K562 (cell line): ENCODE measurements around the gene TNNT2. TPM values are rescaled to one million over a fixed set of nuclear protein-coding genes. Genes with fewer than 3 reads are reported as not detected.

ENCODE experiments used
- ATAC-seq: fragments of 200-7000 bp; cut with Tn5 transposase; 3 replicates; pipeline ENCODE4 v1.9.1; 2020; ENCODE audit warnings: moderate library complexity
- BruUV-seq: library from RNA; stranded (reverse); fragments of 400-500 nt; replicated peaks from 2 replicates; lab custom pipeline; 2021; lab: Mats Ljungman, UMichigan
- CTCF ChIA-PET: fragments of 300-600 bp; formaldehyde crosslinking; extraction: SDS; loops from one replicate; lab custom pipeline; 2021; ENCODE audit warnings: low intra/inter-chr PET ratio; lab: Yijun Ruan, JAX
- POLR2A ChIA-PET: fragments of 300-600, 350-650 bp; sonication (Branson Sonifier 250); formaldehyde crosslinking; extraction: SDS; loops from one replicate; lab custom pipeline; 2021; ENCODE audit warnings: antibody characterized with exemption, inconsistent platforms; lab: Yijun Ruan, JAX
- DNase-seq, 4 experiments: peaks; one replicate each; pipeline versions ENCODE4 v3.0.0 to v3.0.0-alpha.2; 2011 to 2018; ENCODE audit warnings: low spot score in 3 of 4, mixed read lengths in 3 of 4; ENCODE audit errors: extremely low read depth in 1 of 4
- FAIRE-seq: peaks from 2 replicates; lab custom pipeline; 2011; peaks lifted over from hg19 to GRCh38; lab: Jason Lieb, UNC
- H2AFZ ChIP-seq: 2 replicates; pipeline ENCODE4 v1.6.0; 2011; ENCODE audit warnings: low read depth, low read length, control low read depth, inconsistent platforms
- H3K27ac ChIP-seq: fragments of 200-600 bp; 3 replicates; pipeline ENCODE4 v1.8.0; 2011; ENCODE audit warnings: low read depth, mild to moderate bottlenecking, control low read depth, inconsistent platforms, low read length, moderate library complexity, mixed read lengths; ENCODE audit errors: extremely low read depth
- H3K27me3 ChIP-seq, 2 experiments: fragments of 300-600 bp in 1 of 2; 2 replicates in 1 of 2; 3 replicates in 1 of 2; pipeline versions ENCODE4 v1.6.0 to v1.8.0; 2011; ENCODE audit warnings: inconsistent platforms in 2 of 2, low read length in 2 of 2, mild to moderate bottlenecking in 1 of 2, mixed read lengths in 1 of 2, moderate library complexity in 1 of 2; ENCODE audit not compliant: control insufficient read depth in 2 of 2, insufficient read depth in 2 of 2
- H3K36me3 ChIP-seq: fragments of 300-600 bp; 3 replicates; pipeline ENCODE4 v1.8.0; 2011; ENCODE audit warnings: mild to moderate bottlenecking, low read length, inconsistent platforms; ENCODE audit not compliant: control insufficient read depth, insufficient read depth
- H3K4me1 ChIP-seq, 2 experiments: fragments of 200-600 bp in 1 of 2; replicated peaks in 1 of 2; 2 replicates in 1 of 2; 3 replicates in 1 of 2; pipeline versions ENCODE4 v1.5.1 to v1.8.0; 2011; ENCODE audit warnings: inconsistent platforms in 2 of 2, low read length in 2 of 2, mild to moderate bottlenecking in 1 of 2, mixed read lengths in 1 of 2, moderate library complexity in 1 of 2; ENCODE audit not compliant: control insufficient read depth in 2 of 2, insufficient read depth in 2 of 2
- H3K4me2 ChIP-seq: 2 replicates; pipeline ENCODE4 v1.6.1; 2011; ENCODE audit warnings: low read length, control low read depth, inconsistent platforms, mixed read lengths; ENCODE audit not compliant: insufficient read depth
- H3K4me3 ChIP-seq: fragments of 200-600 bp; sonication (generic), shearing (Covaris generic); 2 replicates; pipeline ENCODE4 v1.5.1; 2016; ENCODE audit warnings: control low read depth, inconsistent platforms
- H3K79me2 ChIP-seq: fragments of 200-600 bp; 3 replicates; pipeline ENCODE4 v1.8.0; 2011; ENCODE audit warnings: low read length, inconsistent platforms; ENCODE audit not compliant: control insufficient read depth, insufficient read depth
- H3K9ac ChIP-seq, 2 experiments: 2 replicates each; pipeline versions ENCODE4 v1.6.0 to v1.6.1; 2011; ENCODE audit warnings: low read depth in 2 of 2, low read length in 2 of 2, control low read depth in 1 of 2, inconsistent platforms in 1 of 2, mild to moderate bottlenecking in 1 of 2, mixed read lengths in 1 of 2; ENCODE audit not compliant: insufficient read depth in 1 of 2
- H3K9me1 ChIP-seq: one replicate; pipeline ENCODE4 v1.6.0; 2011; ENCODE audit warnings: inconsistent platforms, mild to moderate bottlenecking, low read length, moderate library complexity; ENCODE audit not compliant: control insufficient read depth, insufficient read depth
- H3K9me3 ChIP-seq: replicated peaks from 2 replicates; pipeline ENCODE4 v1.5.1; 2011; ENCODE audit warnings: low read depth, low read length, inconsistent platforms; ENCODE audit not compliant: control insufficient read depth, insufficient read depth
- H4K20me1 ChIP-seq: replicated peaks from 2 replicates; pipeline ENCODE4 v1.6.1; 2011; ENCODE audit warnings: low read length, inconsistent platforms, mixed read lengths; ENCODE audit not compliant: control insufficient read depth, insufficient read depth
- CHAMP1 ChIP-seq: fragments of 450-650 bp; IDR thresholded peaks from 2 replicates; pipeline ENCODE4 v1.6.1; 2016; ENCODE audit warnings: mild to moderate bottlenecking
- KHSRP ChIP-seq: fragments of 450-650 bp; IDR thresholded peaks from 2 replicates; pipeline ENCODE4 v1.6.1; 2017
- SIRT6 ChIP-seq: IDR thresholded peaks from one replicate; pipeline ENCODE4 v1.6.1; 2012; ENCODE audit warnings: low read depth, mild to moderate bottlenecking, control low read depth, inconsistent platforms, low read length, moderate library complexity
- TSHZ1 ChIP-seq: fragments of 250-450 bp; sonication (Bioruptor Pico); IDR thresholded peaks from 2 replicates; pipeline ENCODE4 v1.4.0; 2020; ENCODE audit warnings: mild to moderate bottlenecking, moderate library complexity
- ZKSCAN3 ChIP-seq: fragments of 250-450 bp; sonication (Bioruptor Pico); IDR thresholded peaks from 2 replicates; pipeline ENCODE4 v1.4.0; 2020
- WGBS: fragments of 100-300 bp; shearing (Covaris generic); methylation state at CpG from one replicate; pipeline ENCODE4 v1.1.6; 2016; ENCODE audit warnings: low coverage, mixed read lengths; ENCODE audit not compliant: insufficient coverage; ENCODE audit errors: missing lambda C conversion rate; 5-methylcytosine and 5-hydroxymethylcytosine counted together
- in situ Hi-C: fragments of 300-500 bp; cut with MboI; formaldehyde crosslinking; loops from 4 replicates; pipeline ENCODE4 v1.15.0; 2018; ENCODE audit warnings: inconsistent platforms, mixed read lengths
- intact Hi-C: fragments of 100-400 bp; cut with micrococcal nuclease; formaldehyde crosslinking; loops from 2 replicates; pipeline ENCODE4 v1.14.2; 2022
- polyA plus RNA-seq, 8 experiments: library from polyadenylated mRNA; depleted of rRNA in 4 of 8; stranded (reverse) in 5 of 8; unstranded in 3 of 8; fragments of >200 nt; fragmentation: Nextera tagmentation in 2 of 8; fragmentation: Illumina TruSeq in 1 of 8; extraction: Ambion mirVana in 2 of 8; extraction: Trizol in 1 of 8; gene quantifications; 2 replicates each; pipeline versions ENCODE4 v1.2.1 to v1.2.3, GENCODE V29; 2011 to 2014; ENCODE audit warnings: inconsistent platforms in 1 of 8, missing spikeins in 1 of 8
- total RNA-seq, 7 experiments: library from RNA; depleted of rRNA in 6 of 7; stranded (reverse); fragments of >200 nt in 6 of 7; fragmentation: Illumina TruSeq in 2 of 7; extraction: Trizol in 2 of 7; gene quantifications; 2 replicates each; pipeline versions ENCODE4 v1.2.1 to v1.2.3, GENCODE V29; 2011 to 2021; ENCODE audit warnings: low replicate concordance in 1 of 7
- TF ChIP-seq, protein P1 (sequence below): fragments of 200-800 bp; sonication (Bioruptor generic); IDR thresholded peaks from 2 replicates; pipeline ENCODE4 v1.6.1; 2017; ENCODE audit warnings: missing genetic modification characterization, missing compliant biosample characterization

Gene TNNT2
- total and polyA plus RNA-seq, 9 of the 15 experiments (the other 6 are each of a cell fraction or from before 2014, with no cell fraction given), result not detected

GRCh38 chr1:201419746-201420607 is 42.5 kb upstream of the TNNT2 start:
- Histone ChIP-seq H3K36me3 (no peaks in the 10 kb centered on the region), H3K79me2 (no peaks in the 10 kb centered on the region), H3K27ac (no peak overlapping the region), H3K9me1 (peaks cover 12% of the 10 kb centered on the region), H2AFZ (no peak overlapping the region), H3K9me3 (no peaks in the 10 kb centered on the region), H3K4me3 (no peak overlapping the region), H3K4me2 (no peak overlapping the region), H3K27me3 (peaks cover 42 to 54% of the 10 kb centered on the region in 2 experiments; a peak in 4 of 5 replicates), H3K9ac (no peak overlapping the region), H3K4me1 (no peaks in the 10 kb centered on the region), H4K20me1 (peaks cover 7% of the 10 kb centered on the region; the same call in 1 of the 2 replicates)
- ATAC-seq, result no peak
- TF ChIP-seq TSHZ1 (CRISPR knock-in tag) (no peak), KHSRP (no peak), SIRT6 (no peak), CHAMP1 (no peak), ZKSCAN3 (CRISPR knock-in tag) (no peak)
- TF ChIP-seq, protein P1, sequence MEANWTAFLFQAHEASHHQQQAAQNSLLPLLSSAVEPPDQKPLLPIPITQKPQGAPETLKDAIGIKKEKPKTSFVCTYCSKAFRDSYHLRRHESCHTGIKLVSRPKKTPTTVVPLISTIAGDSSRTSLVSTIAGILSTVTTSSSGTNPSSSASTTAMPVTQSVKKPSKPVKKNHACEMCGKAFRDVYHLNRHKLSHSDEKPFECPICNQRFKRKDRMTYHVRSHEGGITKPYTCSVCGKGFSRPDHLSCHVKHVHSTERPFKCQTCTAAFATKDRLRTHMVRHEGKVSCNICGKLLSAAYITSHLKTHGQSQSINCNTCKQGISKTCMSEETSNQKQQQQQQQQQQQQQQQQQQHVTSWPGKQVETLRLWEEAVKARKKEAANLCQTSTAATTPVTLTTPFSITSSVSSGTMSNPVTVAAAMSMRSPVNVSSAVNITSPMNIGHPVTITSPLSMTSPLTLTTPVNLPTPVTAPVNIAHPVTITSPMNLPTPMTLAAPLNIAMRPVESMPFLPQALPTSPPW (CRISPR knock-in tag), result peak; percentile 38
- FAIRE-seq, result no peak
- CTCF ChIA-PET, result no interaction called here
- intact Hi-C loops, result no loop called here
- WGBS, result 1% methylated on average over 12 of the region's 12 CpGs
- in situ Hi-C loops, result no loop called here
- DNase-seq, result no peak
- POLR2A ChIA-PET, result interaction anchor here (0.5 to 1.1 kb wide), 5 partner anchors 8 to 312 kb away, joined by 3 to 6 read pairs (median 4); no protein-coding TSS in a partner anchor
- BruUV-seq, result no TSS peak
